Heart left ventricle (tissue), 13 donors: ENCODE measurements around the gene F7.

Source experiments
- CTCF ChIP-seq, 12 donors: fragments of 200-600 bp; sonication (generic) in 4 of 12; IDR thresholded peaks; one replicate each; pipeline versions ENCODE4 v1.5.0 to v1.8.0; 2018 to 2022; ENCODE audit warnings: antibody characterized with exemption in 12 of 12, mild to moderate bottlenecking in 5 of 12
- POLR2A ChIP-seq, 2 donors: fragments of 450-650 bp; IDR thresholded peaks; one replicate each; pipeline ENCODE4 v1.6.1; 2017; ENCODE audit warnings: antibody characterized with exemption in 2 of 2, mild to moderate bottlenecking in 2 of 2, moderate library complexity in 2 of 2
- donor health status: ischemic (EF 13 %, LVEDD 7.1; RV severe dilation, severe dysfunction).
- donor health status: DM: no; HTN: yes; CAD: no.
- donor health status: DM: no; HTN: no; CAD: no.
- donor health status: ischemic (EF 25% LVEDD 6.9; RV normal size, moderate dysfunction).
- donor health status: ischemic (EF 25% LVEDD 5.7; RV mildly dilated, moderate dysfunction).
- donor health status: ischemic (EF 35%, LVEDD 5.7; RV mildly dilated, moderate dysfunction).
- donor health status: nonischemic (EF 11% LVEDD 7.7; RV severe dilation, severe dysfunction).
- donor health status: DM: yes; HTN: yes; CAD: no.
- donor health status: PGD.
- donor health status: ischemic (EF 29% LVEDD 5.4; RV normal size, mild dysfunction).
- donor health status: nonischemic (EF 23%, LVEDD 6.1; RV moderate dilation, normal function).

GRCh38 chr13:113080361-113080831 lies 25.2 kb upstream of the F7 start:
- TF ChIP-seq CTCF (IDR thresholded peaks at IDR 0.05) (no peak), POLR2A (IDR thresholded peaks at IDR 0.05) (no peak)
